Heart left ventricle (tissue), 16 donors: ENCODE measurements around the gene RAB14. TPM values are rescaled to one million over a fixed set of nuclear protein-coding genes. Genes with fewer than 3 reads are reported as not detected.

Experiments used
- ATAC-seq, 4 donors: fragments of 200-7000 bp; cut with Tn5 transposase; one replicate each; pipeline ENCODE4 v1.9.1; 2020 to 2022; ENCODE audit warnings: moderate library complexity in 4 of 4, mild to moderate bottlenecking in 3 of 4, moderate number of reproducible peaks in 1 of 4
- DNase-seq, 5 donors: peaks; one replicate each; pipeline ENCODE4 v3.0.0-alpha.2; 2020
- H3K27ac ChIP-seq, 12 donors: fragments of 200-600 bp; sonication (generic) in 4 of 12; one replicate each; pipeline versions ENCODE4 v1.5.0 to v1.8.0; 2016 to 2022; ENCODE audit warnings: mild to moderate bottlenecking in 2 of 12
- H3K27me3 ChIP-seq, 9 donors: fragments of 200-600 bp; sonication (generic) in 2 of 9; one replicate each; pipeline versions ENCODE4 v1.5.1 to v1.8.0; 2016 to 2022; ENCODE audit warnings: mild to moderate bottlenecking in 3 of 9
- H3K36me3 ChIP-seq, 9 donors: fragments of 200-600 bp; sonication (generic) in 2 of 9; one replicate each; pipeline versions ENCODE4 v1.5.0 to v1.8.0; 2018 to 2022; ENCODE audit warnings: mild to moderate bottlenecking in 2 of 9
- H3K4me1 ChIP-seq, 12 donors: fragments of 200-600 bp; sonication (generic) in 4 of 12; one replicate each; pipeline versions ENCODE4 v1.5.0 to v1.8.0; 2016 to 2022; ENCODE audit warnings: mild to moderate bottlenecking in 3 of 12
- H3K4me3 ChIP-seq, 12 donors: fragments of 200-600 bp; sonication (generic) in 4 of 12; one replicate each; pipeline versions ENCODE4 v1.5.0 to v1.8.0; 2017 to 2022; ENCODE audit warnings: mild to moderate bottlenecking in 9 of 12, moderate library complexity in 4 of 12
- H3K9me3 ChIP-seq, 12 donors: fragments of 200-600 bp; sonication (generic) in 4 of 12; one replicate each; pipeline versions ENCODE4 v1.5.0 to v1.8.0; 2016 to 2022; ENCODE audit warnings: mild to moderate bottlenecking in 1 of 12
- CTCF ChIP-seq, 12 donors: fragments of 200-600 bp; sonication (generic) in 4 of 12; IDR thresholded peaks; one replicate each; pipeline versions ENCODE4 v1.5.0 to v1.8.0; 2018 to 2022; ENCODE audit warnings: antibody characterized with exemption in 12 of 12, mild to moderate bottlenecking in 5 of 12
- POLR2A ChIP-seq, 2 donors: fragments of 450-650 bp; IDR thresholded peaks; one replicate each; pipeline ENCODE4 v1.6.1; 2017; ENCODE audit warnings: antibody characterized with exemption in 2 of 2, mild to moderate bottlenecking in 2 of 2, moderate library complexity in 2 of 2
- WGBS, 4 donors: extraction: QIAGEN DNeasy Blood & Tissue Kit in 2 of 4; methylation state at CpG; one replicate each; pipeline versions ENCODE4 v1.1.5 to v1.1.7; 2013 to 2018; 5-methylcytosine and 5-hydroxymethylcytosine counted together
- intact Hi-C, 10 donors: fragments of 100-400 bp; cut with DNase I; formaldehyde crosslinking; loops; one replicate each; pipeline versions ENCODE4 v1.11.1 to v1.14.2; 2022
- polyA plus RNA-seq, 2 donors: library from polyadenylated mRNA; stranded (reverse); fragments of 200-250 nt; gene quantifications; one replicate each; pipeline ENCODE4 v1.2.3, GENCODE V29; 2013
- total RNA-seq, 9 donors: library from RNA; depleted of rRNA in 2 of 9; stranded (reverse); fragments of >200 nt in 2 of 9; fragmentation: NEBNext Ultra II Directional in 3 of 9; extraction: Animal tissue kit (Norgen Biotek cat#: 25700) in 3 of 9; gene quantifications; one replicate each; pipeline versions ENCODE4 v1.1.0 to v1.2.4, GENCODE V29; 2016 to 2023
- donor health status: ischemic (EF 13 %, LVEDD 7.1; RV severe dilation, severe dysfunction).
- donor health status: healthy with polysubstance abuse.
- donor health status: DM: no; HTN: yes; CAD: no.
- donor health status: DM: no; HTN: no; CAD: no.
- donor health status: ischemic (EF 25% LVEDD 6.9; RV normal size, moderate dysfunction).
- donor health status: ischemic (EF 25% LVEDD 5.7; RV mildly dilated, moderate dysfunction).
- donor health status: healthy.
- donor health status: DM: yes; HTN: yes; CAD: no.
- donor health status: ischemic (EF 35%, LVEDD 5.7; RV mildly dilated, moderate dysfunction).
- donor health status: nonischemic (EF 11% LVEDD 7.7; RV severe dilation, severe dysfunction).
- donor health status: DM: yes; HTN: yes; CAD: no.
- donor health status: PGD.
- donor health status: ischemic (EF 29% LVEDD 5.4; RV normal size, mild dysfunction).
- donor health status: nonischemic (EF 23%, LVEDD 6.1; RV moderate dilation, normal function).

RAB14 gene
- total and polyA plus RNA-seq, 11 donors = 15.8 to 66.9 (median 50.4) TPM

GRCh38 chr9:121204121-121204520 lies 2.5 kb upstream of the RAB14 start:
- TF ChIP-seq POLR2A (IDR thresholded peaks at IDR 0.05) (no peak), CTCF (IDR thresholded peaks at IDR 0.05) (no peak)
- Histone ChIP-seq H3K4me3 (no peak overlapping the region), H3K36me3 (no peaks in the 10 kb centered on the region), H3K27me3 (no peaks in the 10 kb centered on the region), H3K4me1 (peaks cover 6 to 42% (median 18%) of the 10 kb centered on the region in 12 donors), H3K9me3 (no peaks in the 10 kb centered on the region), H3K27ac (no peak overlapping the region)
- intact Hi-C loops = no loop called here
- DNase-seq = no peak
- no peak for ATAC-seq
- WGBS, 4 donors = 71 to 84% (median 74%) methylated on average over 2 of the region's 2 CpGs

GRCh38 chr9:121201045-121201737 lies 478 bp downstream of the RAB14 start:
- 0 to 1% (median 0%) methylated on average over 6 to 81 of the region's 81 CpGs for WGBS, 4 donors
- ATAC-seq = peak in 3 of 4 donors; percentile 34 to 71 (median 64)
- peak; percentile 53 to 82 (median 62) for DNase-seq
- intact Hi-C loops = no loop called here
- Histone ChIP-seq H3K27ac (peak overlapping the region; percentile 79 to 98 (median 94)), H3K4me1 (peaks cover 8 to 51% (median 46%) of the 10 kb centered on the region in 12 donors), H3K4me3 (peak overlapping the region; percentile 79 to 96 (median 90)), H3K27me3 (no peaks in the 10 kb centered on the region), H3K36me3 (no peaks in the 10 kb centered on the region), H3K9me3 (no peaks in the 10 kb centered on the region)
- no peak for TF ChIP-seq POLR2A (IDR thresholded peaks at IDR 0.05)
- TF ChIP-seq CTCF (IDR thresholded peaks at IDR 0.05) = no peak

- Histone ChIP-seq H3K4me1 (peaks cover 8 to 60% (median 55%) of the 10 kb centered on the region in 12 donors), H3K36me3 (no peaks in the 10 kb centered on the region), H3K27ac (peak overlapping the region in 10 of 12 donors; percentile 8 to 98 (median 94)), H3K4me3 (peak overlapping the region; percentile 79 to 96 (median 90)), H3K9me3 (no peaks in the 10 kb centered on the region), H3K27me3 (no peaks in the 10 kb centered on the region)
- DNase-seq = no peak
- WGBS, 4 donors = 12 to 21% (median 15%) methylated on average over 4 of the region's 4 CpGs
- intact Hi-C loops = no loop called here
- TF ChIP-seq CTCF (IDR thresholded peaks at IDR 0.05) (no peak), POLR2A (IDR thresholded peaks at IDR 0.05) (no peak)
- no peak for ATAC-seq
Observed at GRCh38 chr9:121200356-121200755, 1.3 kb downstream of the RAB14 start.

- Histone ChIP-seq H3K9me3 (no peaks in the 10 kb centered on the region), H3K4me1 (peaks cover 8 to 64% (median 59%) of the 10 kb centered on the region in 12 donors), H3K36me3 (no peaks in the 10 kb centered on the region), H3K4me3 (peak overlapping the region in 10 of 12 donors; percentile 79 to 96 (median 90)), H3K27ac (peak overlapping the region in 2 of 12 donors; percentile 36 to 96), H3K27me3 (no peaks in the 10 kb centered on the region)
- 14 to 19% (median 16%) methylated on average over 2 of the region's 2 CpGs for WGBS, 4 donors
- DNase-seq (no peak), ATAC-seq (no peak)
- no peak for TF ChIP-seq CTCF (IDR thresholded peaks at IDR 0.05)
- no peak for TF ChIP-seq POLR2A (IDR thresholded peaks at IDR 0.05)
- intact Hi-C loops = no loop called here
Observed at GRCh38 chr9:121199921-121200320, 1.7 kb downstream of the RAB14 start.
